MG63 (cell line): ENCODE results near the gene SPG7. TPM values are rescaled to one million over a fixed set of nuclear protein-coding genes. Genes with fewer than 3 reads are reported as not detected.

Experiments used
- DNase-seq: peaks from one replicate; pipeline ENCODE4 v3.0.0-alpha.2; 2020
- H3K27me3 ChIP-seq: fragments of 250-450 bp; sonication (Bioruptor Pico); 2 replicates; pipeline ENCODE4 v1.5.1; 2020; ENCODE audit warnings: mild to moderate bottlenecking, moderate library complexity
- H3K36me3 ChIP-seq: fragments of 250-450 bp; sonication (Bioruptor Pico); 2 replicates; pipeline ENCODE4 v1.5.1; 2020; ENCODE audit warnings: mild to moderate bottlenecking, moderate library complexity
- H3K4me3 ChIP-seq: fragments of 250-450 bp; sonication (Bioruptor Pico); 2 replicates; pipeline ENCODE4 v1.5.1; 2020; ENCODE audit warnings: mild to moderate bottlenecking, moderate library complexity
- H3K9me3 ChIP-seq: fragments of 250-450 bp; sonication (Bioruptor Pico); 2 replicates; pipeline ENCODE4 v1.5.1; 2020; ENCODE audit warnings: mild to moderate bottlenecking, moderate library complexity
- total RNA-seq: library from RNA; depleted of rRNA; stranded (reverse); fragments of >200 nt; shearing (Covaris generic); gene quantifications from 2 replicates; pipeline ENCODE4 v1.2.3, GENCODE V29; 2014; ENCODE audit warnings: low replicate concordance

SPG7 gene
- total RNA-seq, 1 experiment from 2014 or later = 52.8 TPM

GRCh38 chr16:89502081-89502843 is 5.9 kb upstream of the SPG7 start:
- H3K9me3 ChIP-seq = no peaks in the 10 kb centered on the region
- DNase-seq = no peak
- no peak overlapping the region for H3K4me3 ChIP-seq
- H3K27me3 ChIP-seq = no peaks in the 10 kb centered on the region
- no peaks in the 10 kb centered on the region for H3K36me3 ChIP-seq

- Histone ChIP-seq H3K27me3 (no peaks in the 10 kb centered on the region), H3K4me3 (no peak overlapping the region), H3K36me3 (no peaks in the 10 kb centered on the region), H3K9me3 (no peaks in the 10 kb centered on the region)
- no peak for DNase-seq
Observed at GRCh38 chr16:89504091-89504490, 4.1 kb upstream of the SPG7 start.

- no peaks in the 10 kb centered on the region for H3K9me3 ChIP-seq
- peak overlapping the region; percentile 4; the same call in 1 of the 2 replicates for H3K4me3 ChIP-seq
- DNase-seq = peak; percentile 88
- H3K27me3 ChIP-seq = no peaks in the 10 kb centered on the region
- H3K36me3 ChIP-seq = 0 out of 2 replicates have a peak, but pooled peaks cover 1% of the 10 kb centered on the region
Observed at GRCh38 chr16:89505204-89506112, 2.7 kb upstream of the SPG7 start.

GRCh38 chr16:89506113-89506504 is 2.1 kb upstream of the SPG7 start:
- H3K36me3 ChIP-seq = peaks cover 8% of the 10 kb centered on the region
- no peak for DNase-seq
- no peaks in the 10 kb centered on the region for H3K9me3 ChIP-seq
- H3K27me3 ChIP-seq = no peaks in the 10 kb centered on the region
- 0 out of 2 replicates have a peak overlapping the region, but pooled peaks have one; percentile 4 for H3K4me3 ChIP-seq

- no peaks in the 10 kb centered on the region for H3K9me3 ChIP-seq
- H3K36me3 ChIP-seq = peaks cover 11% of the 10 kb centered on the region
- no peak for DNase-seq
- H3K27me3 ChIP-seq = no peaks in the 10 kb centered on the region
- H3K4me3 ChIP-seq = peak overlapping the region; percentile 91
Observed at GRCh38 chr16:89506791-89507191, 1.4 kb upstream of the SPG7 start.

GRCh38 chr16:89507214-89507833 is 879 bp upstream of the SPG7 start:
- H3K9me3 ChIP-seq = no peaks in the 10 kb centered on the region
- no peaks in the 10 kb centered on the region for H3K27me3 ChIP-seq
- peaks cover 15% of the 10 kb centered on the region for H3K36me3 ChIP-seq
- DNase-seq = no peak
- H3K4me3 ChIP-seq = peak overlapping the region; percentile 91

- Histone ChIP-seq H3K36me3 (peaks cover 29% of the 10 kb centered on the region), H3K9me3 (no peaks in the 10 kb centered on the region), H3K4me3 (no peak overlapping the region), H3K27me3 (no peaks in the 10 kb centered on the region)
- no peak for DNase-seq
Observed at GRCh38 chr16:89510526-89510925, 2.3 kb downstream of the SPG7 start.

GRCh38 chr16:89511374-89511773 is 3.2 kb downstream of the SPG7 start:
- Histone ChIP-seq H3K9me3 (no peaks in the 10 kb centered on the region), H3K27me3 (no peaks in the 10 kb centered on the region), H3K4me3 (no peak overlapping the region), H3K36me3 (peaks cover 36% of the 10 kb centered on the region)
- no peak for DNase-seq

GRCh38 chr16:89512453-89512852 is 4.2 kb downstream of the SPG7 start:
- H3K9me3 ChIP-seq = no peaks in the 10 kb centered on the region
- DNase-seq = no peak
- peaks cover 36% of the 10 kb centered on the region for H3K36me3 ChIP-seq
- no peak overlapping the region for H3K4me3 ChIP-seq
- H3K27me3 ChIP-seq = no peaks in the 10 kb centered on the region

- no peaks in the 10 kb centered on the region for H3K27me3 ChIP-seq
- DNase-seq = no peak
- no peaks in the 10 kb centered on the region for H3K9me3 ChIP-seq
- H3K4me3 ChIP-seq = no peak overlapping the region
- H3K36me3 ChIP-seq = peaks cover 25% of the 10 kb centered on the region
Observed at GRCh38 chr16:89517128-89517527, 8.9 kb downstream of the SPG7 start.

GRCh38 chr16:89519881-89520280 is 11.7 kb downstream of the SPG7 start:
- no peak for DNase-seq
- Histone ChIP-seq H3K27me3 (no peaks in the 10 kb centered on the region), H3K9me3 (no peaks in the 10 kb centered on the region), H3K4me3 (no peak overlapping the region), H3K36me3 (peaks cover 14% of the 10 kb centered on the region)

- H3K27me3 ChIP-seq = no peaks in the 10 kb centered on the region
- no peak overlapping the region for H3K4me3 ChIP-seq
- peaks cover 12% of the 10 kb centered on the region for H3K36me3 ChIP-seq
- H3K9me3 ChIP-seq = no peaks in the 10 kb centered on the region
- DNase-seq = no peak
Observed at GRCh38 chr16:89522287-89522686, 14.1 kb downstream of the SPG7 start.

- DNase-seq = no peak
- Histone ChIP-seq H3K4me3 (no peak overlapping the region), H3K27me3 (no peaks in the 10 kb centered on the region), H3K9me3 (no peaks in the 10 kb centered on the region), H3K36me3 (peaks cover 10% of the 10 kb centered on the region)
Observed at GRCh38 chr16:89523680-89524344, 15.6 kb downstream of the SPG7 start.

GRCh38 chr16:89525146-89525913 is 17.1 kb downstream of the SPG7 start:
- Histone ChIP-seq H3K36me3 (peaks cover 10% of the 10 kb centered on the region), H3K27me3 (no peaks in the 10 kb centered on the region), H3K4me3 (no peak overlapping the region), H3K9me3 (no peaks in the 10 kb centered on the region)
- DNase-seq = no peak

GRCh38 chr16:89529097-89529496 is 20.9 kb downstream of the SPG7 start:
- no peak for DNase-seq

More at GRCh38 chr16:89529097-89529496, 20.9 kb downstream of the SPG7 start:
- H3K36me3 ChIP-seq = peaks cover 15% of the 10 kb centered on the region
- no peaks in the 10 kb centered on the region for H3K27me3 ChIP-seq
- no peaks in the 10 kb centered on the region for H3K9me3 ChIP-seq
- no peak overlapping the region for H3K4me3 ChIP-seq
